SK-N-MC (cell line): Measurements from ENCODE around the gene DMWD.

ENCODE experiments used
- DNase-seq: peaks from one replicate; pipeline ENCODE4 v3.0.0-alpha.2; 2011; ENCODE audit warnings: low read depth, low spot score
- H3K27ac ChIP-seq: fragments of 200-600 bp; sonication (generic); 2 replicates; pipeline ENCODE4 v1.5.1; 2016; ENCODE audit warnings: mixed run types
- H3K36me3 ChIP-seq: fragments of 200-600 bp; sonication (generic); 2 replicates; pipeline ENCODE4 v1.6.1; 2017; ENCODE audit warnings: antibody characterized with exemption, low read length, mixed read lengths; ENCODE audit not compliant: insufficient read depth
- H3K4me3 ChIP-seq: fragments of 200-600 bp; sonication (generic); 2 replicates; pipeline ENCODE4 v1.5.1; 2016
- H3K9ac ChIP-seq: fragments of 200-600 bp; sonication (generic); 2 replicates; pipeline ENCODE4 v1.8.0; 2017; ENCODE audit warnings: mixed run types, mixed read lengths; ENCODE audit not compliant: insufficient read length
- H3K9me3 ChIP-seq: fragments of 200-600 bp; sonication (generic); 2 replicates; pipeline ENCODE4 v1.6.1; 2017; ENCODE audit warnings: low read depth, mild to moderate bottlenecking, antibody characterized with exemption, low read length, moderate library complexity, mixed read lengths
- EZH2 ChIP-seq: fragments of 200-600 bp; sonication (generic); IDR thresholded peaks from one replicate; pipeline ENCODE4 v1.6.1; 2017; ENCODE audit warnings: antibody characterized with exemption
- FOXP2 ChIP-seq: optimal IDR thresholded peaks from 2 replicates; pipeline ENCODE3; 2011; ENCODE audit warnings: mild to moderate bottlenecking, moderate library complexity; ENCODE audit not compliant: insufficient read depth; ENCODE audit errors: extremely low read length, control extremely low read depth
- POLR2AphosphoS5 ChIP-seq: IDR thresholded peaks from 2 replicates; pipeline ENCODE4 v1.6.1; 2012; ENCODE audit warnings: mild to moderate bottlenecking, low read depth, low read length, borderline replicate concordance

The DMWD gene

GRCh38 chr19:45785781-45786532, 6.7 kb downstream of the DMWD start:
- Histone ChIP-seq H3K36me3 (peaks cover 32% of the 10 kb centered on the region), H3K27ac (no peak overlapping the region)
- TF ChIP-seq POLR2AphosphoS5 = no peak
- no peak for TF ChIP-seq FOXP2
- no peak for TF ChIP-seq EZH2

DNA sequence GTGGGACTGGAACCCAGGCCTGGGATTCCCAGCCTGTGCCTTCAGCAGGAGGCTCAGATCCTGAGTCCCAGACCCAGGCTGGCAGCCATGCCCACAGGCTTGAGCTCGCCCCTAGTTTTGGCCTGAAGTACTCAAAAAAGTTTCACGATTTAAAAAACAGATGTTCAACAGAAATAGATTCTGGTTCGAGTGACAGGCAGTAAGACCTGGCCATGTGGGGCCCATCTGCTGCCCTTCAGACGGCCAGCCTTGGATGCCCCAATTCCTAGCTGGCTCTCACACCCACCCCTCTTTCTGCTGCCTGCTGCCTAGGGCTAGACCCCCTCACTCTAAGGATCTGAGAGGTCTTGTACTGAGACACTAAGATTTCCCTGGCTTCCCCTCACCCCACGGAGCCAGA, 7.5 kb downstream of the DMWD start:
- no peak for TF ChIP-seq FOXP2
- no peak for TF ChIP-seq EZH2
- no peak for TF ChIP-seq POLR2AphosphoS5
- H3K27ac ChIP-seq = no peak overlapping the region
- DNase-seq = no peak
- peaks cover 27% of the 10 kb centered on the region for H3K36me3 ChIP-seq
- H3K9me3 ChIP-seq = no peaks in the 10 kb centered on the region
- H3K9ac ChIP-seq = no peak overlapping the region
- H3K4me3 ChIP-seq = no peak overlapping the region

More at GRCh38 chr19:45785781-45786532, 6.7 kb downstream of the DMWD start:
- DNase-seq = no peak
- no peak overlapping the region for H3K4me3 ChIP-seq
- no peak overlapping the region for H3K9ac ChIP-seq
- no peaks in the 10 kb centered on the region for H3K9me3 ChIP-seq

GRCh38 chr19:45784096-45784495, 8.5 kb downstream of the DMWD start:
- no peak overlapping the region for H3K9ac ChIP-seq
- H3K9me3 ChIP-seq = no peaks in the 10 kb centered on the region
- H3K4me3 ChIP-seq = no peak overlapping the region
- TF ChIP-seq POLR2AphosphoS5 = no peak
- TF ChIP-seq EZH2 = no peak
- no peak for TF ChIP-seq FOXP2
- H3K27ac ChIP-seq = no peak overlapping the region
- no peak for DNase-seq
- peaks cover 21% of the 10 kb centered on the region for H3K36me3 ChIP-seq

- TF ChIP-seq FOXP2 = no peak
- no peak for TF ChIP-seq EZH2
- no peak; the same call in none of the 2 replicates for TF ChIP-seq POLR2AphosphoS5
- H3K9me3 ChIP-seq = no peaks in the 10 kb centered on the region
- no peak overlapping the region for H3K27ac ChIP-seq
- no peak overlapping the region for H3K9ac ChIP-seq
- no peak overlapping the region for H3K4me3 ChIP-seq
- peaks cover 11% of the 10 kb centered on the region; the same call in 1 of the 2 replicates for H3K36me3 ChIP-seq
- no peak for DNase-seq
Observed at GRCh38 chr19:45782820-45783785, 9.5 kb downstream of the DMWD start.

GRCh38 chr19:45782162-45782691, 10.4 kb downstream of the DMWD start, which contains the start of gene DMPK:
TSS of gene DMPK (minus strand) at chr19:45782490. CDS start at chr19:45782352, 138 bp downstream.
- H3K27ac ChIP-seq = no peak within 1 kb of the TSS

GRCh38 chr19:45781214-45782161, 11.2 kb downstream of the DMWD start:
- no peak overlapping the region for H3K27ac ChIP-seq

More at GRCh38 chr19:45782162-45782691, 10.4 kb downstream of the DMWD start, which contains the start of gene DMPK:
- TF ChIP-seq FOXP2 (no peak), POLR2AphosphoS5 (no peak), EZH2 (no peak)
- no peak for DNase-seq
- H3K9me3 ChIP-seq = no peaks in the 10 kb centered on the region
- peaks cover 9% of the 10 kb centered on the region; the same call in 1 of the 2 replicates for H3K36me3 ChIP-seq
- no peak within 1 kb of the TSS for H3K9ac ChIP-seq
- H3K4me3 ChIP-seq = no peak within 1 kb of the TSS

More at GRCh38 chr19:45781214-45782161, 11.2 kb downstream of the DMWD start:
- DNase-seq = no peak
- TF ChIP-seq POLR2AphosphoS5 (no peak), FOXP2 (no peak), EZH2 (no peak)
- H3K36me3 ChIP-seq = peaks cover 5% of the 10 kb centered on the region; the same call in 1 of the 2 replicates
- no peak overlapping the region for H3K9ac ChIP-seq
- H3K4me3 ChIP-seq = no peak overlapping the region
- H3K9me3 ChIP-seq = no peaks in the 10 kb centered on the region
